Neutrophil (primary cell): ENCODE measurements around the gene CACNA1C.

Source experiments
- H3K27ac ChIP-seq: fragments of 200-600 bp; sonication (generic); 2 replicates; pipeline ENCODE4 v1.5.1; 2016; ENCODE audit warnings: mild to moderate bottlenecking, moderate library complexity
- H3K27me3 ChIP-seq: fragments of 200-600 bp; sonication (generic); 2 replicates; pipeline ENCODE4 v1.6.0; 2016; ENCODE audit warnings: mild to moderate bottlenecking
- H3K36me3 ChIP-seq: fragments of 200-600 bp; sonication (generic); 2 replicates; pipeline ENCODE4 v1.5.1; 2017
- H3K4me1 ChIP-seq, 2 experiments: fragments of 200-600 bp in 1 of 2; sonication (generic) in 1 of 2; 1 replicate in 1 of 2; 2 replicates in 1 of 2; pipeline versions ENCODE4 v1.5.1 to v1.6.1; 2013 to 2016; ENCODE audit warnings: low read depth in 1 of 2, low read length in 1 of 2, mild to moderate bottlenecking in 1 of 2, moderate library complexity in 1 of 2; ENCODE audit not compliant: control insufficient read depth in 1 of 2, insufficient read depth in 1 of 2
- H3K4me3 ChIP-seq, 2 experiments: fragments of 200-600 bp in 1 of 2; sonication (generic) in 1 of 2; 1 replicate in 1 of 2; 2 replicates in 1 of 2; pipeline ENCODE4 v1.5.1; 2013 to 2016; ENCODE audit warnings: low read depth in 1 of 2, low read length in 1 of 2, mild to moderate bottlenecking in 1 of 2, moderate library complexity in 1 of 2
- H3K9me3 ChIP-seq: fragments of 200-600 bp; sonication (generic); 2 replicates; pipeline ENCODE4 v1.5.1; 2016
- TF ChIP-seq, protein P1 (sequence below): fragments of 200-600 bp; sonication (generic); IDR thresholded peaks from 2 replicates; pipeline ENCODE4 v1.5.1; 2016; ENCODE audit warnings: antibody characterized with exemption

The CACNA1C gene

GRCh38 chr12:2334271-2334670 is 281.5 kb downstream of the CACNA1C start:
- H3K27me3 ChIP-seq, result no peaks in the 10 kb centered on the region
- H3K27ac ChIP-seq, result no peak overlapping the region
- H3K4me1 ChIP-seq, result peaks cover 20 to 21% of the 10 kb centered on the region in 2 experiments
- no peak overlapping the region for H3K4me3 ChIP-seq
- no peaks in the 10 kb centered on the region for H3K36me3 ChIP-seq
- TF ChIP-seq, protein P1, sequence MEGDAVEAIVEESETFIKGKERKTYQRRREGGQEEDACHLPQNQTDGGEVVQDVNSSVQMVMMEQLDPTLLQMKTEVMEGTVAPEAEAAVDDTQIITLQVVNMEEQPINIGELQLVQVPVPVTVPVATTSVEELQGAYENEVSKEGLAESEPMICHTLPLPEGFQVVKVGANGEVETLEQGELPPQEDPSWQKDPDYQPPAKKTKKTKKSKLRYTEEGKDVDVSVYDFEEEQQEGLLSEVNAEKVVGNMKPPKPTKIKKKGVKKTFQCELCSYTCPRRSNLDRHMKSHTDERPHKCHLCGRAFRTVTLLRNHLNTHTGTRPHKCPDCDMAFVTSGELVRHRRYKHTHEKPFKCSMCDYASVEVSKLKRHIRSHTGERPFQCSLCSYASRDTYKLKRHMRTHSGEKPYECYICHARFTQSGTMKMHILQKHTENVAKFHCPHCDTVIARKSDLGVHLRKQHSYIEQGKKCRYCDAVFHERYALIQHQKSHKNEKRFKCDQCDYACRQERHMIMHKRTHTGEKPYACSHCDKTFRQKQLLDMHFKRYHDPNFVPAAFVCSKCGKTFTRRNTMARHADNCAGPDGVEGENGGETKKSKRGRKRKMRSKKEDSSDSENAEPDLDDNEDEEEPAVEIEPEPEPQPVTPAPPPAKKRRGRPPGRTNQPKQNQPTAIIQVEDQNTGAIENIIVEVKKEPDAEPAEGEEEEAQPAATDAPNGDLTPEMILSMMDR, result no peak
- H3K9me3 ChIP-seq, result no peaks in the 10 kb centered on the region

GRCh38 chr12:2334689-2335088 is 281.9 kb downstream of the CACNA1C start:
- no peaks in the 10 kb centered on the region for H3K36me3 ChIP-seq
- TF ChIP-seq, protein P1, result no peak
- no peak overlapping the region for H3K4me3 ChIP-seq
- no peak overlapping the region for H3K27ac ChIP-seq
- no peaks in the 10 kb centered on the region for H3K27me3 ChIP-seq
- no peaks in the 10 kb centered on the region for H3K9me3 ChIP-seq
- H3K4me1 ChIP-seq, result peaks cover 20 to 21% of the 10 kb centered on the region in 2 experiments

DNA sequence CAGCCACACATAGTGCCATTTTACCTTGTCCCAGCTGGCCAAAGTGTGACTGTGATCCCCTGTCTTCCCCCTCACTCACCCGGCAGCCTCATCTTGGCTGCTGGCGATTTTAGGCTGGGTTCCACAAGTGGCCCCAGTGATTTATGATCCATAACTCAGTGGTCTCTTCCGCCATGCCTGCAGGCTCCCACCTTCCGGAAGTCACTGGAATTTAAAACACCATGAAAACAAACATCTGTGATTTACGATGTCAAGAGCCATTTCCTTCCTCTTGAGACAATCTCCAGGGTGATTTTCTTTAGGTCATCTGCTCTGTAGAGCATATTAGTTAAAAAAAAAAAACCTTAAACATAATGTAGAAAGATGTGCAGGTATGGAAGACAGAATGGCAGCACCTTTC is 282.3 kb downstream of the CACNA1C start:
- H3K36me3 ChIP-seq, result no peaks in the 10 kb centered on the region
- H3K4me3 ChIP-seq, result no peak overlapping the region
- H3K9me3 ChIP-seq, result no peaks in the 10 kb centered on the region
- TF ChIP-seq, protein P1, result no peak
- H3K27me3 ChIP-seq, result no peaks in the 10 kb centered on the region
- no peak overlapping the region for H3K27ac ChIP-seq
- H3K4me1 ChIP-seq, result peaks cover 21% of the 10 kb centered on the region in 2 experiments

DNA sequence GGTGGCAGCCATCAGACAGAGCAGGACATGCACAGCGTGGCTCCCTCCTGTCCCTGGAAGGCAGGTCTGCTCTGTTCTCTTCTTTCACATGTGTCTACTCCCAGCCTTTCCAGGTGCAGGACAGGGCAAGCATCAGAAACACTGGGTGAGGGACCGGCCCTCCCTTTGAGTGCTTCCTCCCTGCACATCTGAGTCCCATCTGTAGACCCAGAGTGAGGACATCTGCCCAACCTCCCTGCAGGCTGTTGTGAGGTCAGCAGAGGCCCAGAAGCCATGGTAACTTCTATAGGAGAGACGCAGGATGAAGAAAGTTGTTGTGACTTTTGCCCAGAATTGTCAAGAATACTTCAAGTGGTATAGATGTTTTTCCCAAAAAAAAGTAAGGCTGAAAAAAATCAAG is 282.7 kb downstream of the CACNA1C start:
- Histone ChIP-seq H3K4me3 (no peak overlapping the region), H3K4me1 (peaks cover 21 to 25% of the 10 kb centered on the region in 2 experiments), H3K9me3 (no peaks in the 10 kb centered on the region), H3K27ac (no peak overlapping the region), H3K36me3 (no peaks in the 10 kb centered on the region), H3K27me3 (no peaks in the 10 kb centered on the region)
- TF ChIP-seq, protein P1, result no peak

DNA sequence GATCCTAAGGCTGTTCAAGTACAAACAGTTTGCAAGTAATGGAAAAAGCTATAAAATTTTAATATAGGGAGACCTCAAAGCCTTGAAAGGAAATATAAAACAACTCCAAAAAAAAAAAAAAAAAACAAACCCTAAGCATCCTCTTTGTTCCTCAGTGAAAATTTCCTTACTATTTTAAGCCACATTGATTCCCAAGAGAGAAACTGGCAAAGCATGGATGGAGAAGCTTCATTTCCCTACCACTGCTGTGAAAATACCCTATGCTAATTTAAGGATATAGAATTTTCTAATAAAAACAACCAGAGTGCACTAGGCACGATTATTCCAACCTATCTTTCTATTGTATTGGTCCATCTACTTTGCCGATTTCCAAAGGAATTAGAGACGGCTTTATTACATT is 283.1 kb downstream of the CACNA1C start:
- peaks cover 24 to 29% of the 10 kb centered on the region in 2 experiments for H3K4me1 ChIP-seq
- H3K36me3 ChIP-seq, result no peaks in the 10 kb centered on the region
- H3K4me3 ChIP-seq, result no peak overlapping the region
- TF ChIP-seq, protein P1, result no peak
- no peaks in the 10 kb centered on the region for H3K9me3 ChIP-seq
- no peaks in the 10 kb centered on the region for H3K27me3 ChIP-seq
- H3K27ac ChIP-seq, result no peak overlapping the region

DNA sequence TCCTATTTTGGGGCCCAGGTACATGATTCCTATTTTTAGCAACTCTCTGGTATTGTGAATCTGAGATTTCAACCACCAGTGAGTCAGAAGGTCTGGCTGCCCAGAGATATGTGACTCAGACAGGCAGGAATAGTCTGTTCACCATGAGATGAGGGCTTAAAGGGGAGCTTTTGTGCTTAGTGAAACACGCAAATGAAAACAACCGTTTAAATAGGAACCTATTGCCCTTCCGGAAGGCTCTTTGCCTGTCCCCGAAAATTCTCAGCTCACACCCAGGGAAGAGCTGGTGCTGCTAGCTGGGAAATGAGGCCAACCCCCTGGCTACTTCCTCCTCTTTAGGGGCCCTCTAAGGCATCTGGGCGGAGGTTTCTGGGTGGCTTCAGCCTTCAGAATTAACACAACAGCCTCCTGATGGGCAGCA is 283.6 kb downstream of the CACNA1C start:
- H3K4me3 ChIP-seq, result no peak overlapping the region
- no peak overlapping the region for H3K27ac ChIP-seq
- TF ChIP-seq, protein P1, result no peak
- no peaks in the 10 kb centered on the region for H3K36me3 ChIP-seq
- H3K4me1 ChIP-seq, result peaks cover 29 to 34% of the 10 kb centered on the region in 2 experiments
- no peaks in the 10 kb centered on the region for H3K9me3 ChIP-seq
- H3K27me3 ChIP-seq, result no peaks in the 10 kb centered on the region
